ENCODE data around the gene MFAP3L. TPM values are rescaled to one million over a fixed set of nuclear protein-coding genes. Genes with fewer than 3 reads are reported as not detected.

Gene MFAP3L
- total RNA-seq, 1 donor from 2014 or later, result 90.2 TPM

- no peak for DNase-seq (ENCODE audit: low spot score)
These were observed 85.1 kb downstream of the MFAP3L start for GRCh38 chr4:169941141-169941540.

DNA sequence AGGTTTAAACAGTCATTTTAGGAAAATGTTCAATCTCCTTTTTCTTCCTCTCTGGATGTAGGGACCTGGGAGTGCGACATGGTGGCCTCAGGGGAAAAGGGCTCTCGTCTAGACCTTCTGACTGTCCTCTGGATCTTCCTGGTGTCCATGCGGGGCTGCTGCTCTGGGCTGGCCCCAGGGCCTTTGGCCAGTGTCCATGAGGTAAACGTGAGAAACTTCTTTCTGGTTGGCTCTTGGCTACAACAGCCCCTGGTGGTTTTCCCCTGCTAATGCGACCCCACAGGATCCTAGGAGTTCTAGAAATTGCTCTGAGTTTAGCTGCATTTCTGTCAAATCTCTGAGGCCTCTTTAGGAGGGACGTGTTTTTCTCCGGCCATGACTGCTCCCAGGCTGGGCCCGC lies 85.7 kb downstream of the MFAP3L start:
- DNase-seq (ENCODE audit: low spot score), result no peak

Other genes with a start within 250 kb of the MFAP3L start
- gene AADAT, start 63.6 kb upstream of the MFAP3L start, total RNA-seq, result 9.1 TPM